Keratinocyte (primary cell): Measurements from ENCODE around the gene KIAA0040. TPM values are rescaled to one million over a fixed set of nuclear protein-coding genes. Genes with fewer than 3 reads are reported as not detected.

Experiments used
- DNase-seq: peaks from one replicate; pipeline ENCODE4 v3.0.0-alpha.2; 2011; ENCODE audit warnings: low read depth, missing footprints, low spot score
- FAIRE-seq: peaks from 2 replicates; lab custom pipeline; 2011; peaks lifted over from hg19 to GRCh38; lab: Jason Lieb, UNC
- H2AFZ ChIP-seq: 2 replicates; pipeline ENCODE4 v1.6.0; 2012; ENCODE audit warnings: low read length, control low read depth, inconsistent platforms; ENCODE audit not compliant: control insufficient read depth
- H3K27ac ChIP-seq: 2 replicates; pipeline ENCODE4 v1.5.1; 2011; ENCODE audit warnings: low read length; ENCODE audit not compliant: control insufficient read depth, insufficient read depth
- H3K27me3 ChIP-seq: 3 replicates; pipeline ENCODE4 v1.6.0; 2011; ENCODE audit warnings: low read length; ENCODE audit not compliant: control insufficient read depth, insufficient read depth; ENCODE audit errors: extremely low read depth
- H3K36me3 ChIP-seq, 2 experiments: 2 replicates in 1 of 2; 3 replicates in 1 of 2; pipeline ENCODE4 v1.5.1; 2011; ENCODE audit warnings: low read length in 2 of 2, mild to moderate bottlenecking in 1 of 2; ENCODE audit not compliant: control insufficient read depth in 2 of 2, insufficient read depth in 2 of 2; ENCODE audit errors: extremely low read depth in 1 of 2
- H3K4me1 ChIP-seq: 3 replicates; pipeline ENCODE4 v1.5.1; 2011; ENCODE audit warnings: low read length; ENCODE audit not compliant: control insufficient read depth, insufficient read depth; ENCODE audit errors: extremely low read depth
- H3K4me2 ChIP-seq: 3 replicates; pipeline ENCODE4 v1.6.0; 2011; ENCODE audit warnings: low read depth, low read length; ENCODE audit not compliant: control insufficient read depth, insufficient read depth; ENCODE audit errors: extremely low read depth
- H3K4me3 ChIP-seq, 3 experiments: fragments of 200-600 bp in 1 of 3; sonication (generic) in 1 of 3; 2 replicates in 2 of 3; 3 replicates in 1 of 3; pipeline ENCODE4 v1.5.1; 2011 to 2016; ENCODE audit warnings: low read length in 3 of 3, mild to moderate bottlenecking in 3 of 3, control low read depth in 2 of 3, inconsistent platforms in 1 of 3, low read depth in 1 of 3, mixed read lengths in 1 of 3, mixed run types in 1 of 3, moderate library complexity in 1 of 3; ENCODE audit not compliant: control insufficient read depth in 2 of 3, insufficient read depth in 2 of 3; ENCODE audit errors: extremely low read depth in 1 of 3
- H3K79me2 ChIP-seq: 2 replicates; pipeline ENCODE4 v1.6.0; 2012; ENCODE audit warnings: low read length; ENCODE audit not compliant: control insufficient read depth, insufficient read depth
- H3K9ac ChIP-seq: 3 replicates; pipeline ENCODE4 v1.6.0; 2011; ENCODE audit warnings: low read length; ENCODE audit not compliant: control insufficient read depth, insufficient read depth; ENCODE audit errors: extremely low read depth
- H3K9me1 ChIP-seq: 3 replicates; pipeline ENCODE4 v1.6.0; 2011; ENCODE audit warnings: low read length; ENCODE audit not compliant: control insufficient read depth, insufficient read depth; ENCODE audit errors: extremely low read depth
- H3K9me3 ChIP-seq: 2 replicates; pipeline ENCODE4 v1.5.1; 2012; ENCODE audit warnings: low read depth, low read length; ENCODE audit not compliant: control insufficient read depth
- H4K20me1 ChIP-seq: 3 replicates; pipeline ENCODE4 v1.6.0; 2011; ENCODE audit warnings: low read length; ENCODE audit not compliant: control insufficient read depth, insufficient read depth; ENCODE audit errors: extremely low read depth
- CTCF ChIP-seq, 3 experiments: IDR thresholded peaks in 1 of 3; conservative IDR thresholded peaks in 1 of 3; optimal IDR thresholded peaks in 1 of 3; 2 replicates in 2 of 3; 3 replicates in 1 of 3; pipeline versions ENCODE3 to v1.5.1; 2011; ENCODE audit warnings: low read length in 3 of 3, mild to moderate bottlenecking in 3 of 3, moderate library complexity in 2 of 3, control low read depth in 1 of 3, inconsistent platforms in 1 of 3; ENCODE audit not compliant: insufficient read depth in 2 of 3; ENCODE audit errors: extremely low read depth in 1 of 3
- EZH2 ChIP-seq: IDR thresholded peaks from one replicate; pipeline ENCODE4 v1.6.1; 2012; ENCODE audit warnings: inconsistent platforms, mild to moderate bottlenecking, low read length, moderate library complexity
- dilution Hi-C: fragments of 300-500 bp; cut with MboI; formaldehyde crosslinking; loops from one replicate; pipeline ENCODE4 v1.7.0; 2020; ENCODE audit warnings: low sequenced_read_pairs; ENCODE audit not compliant: extremely low pct_ligation_motif_present
- polyA plus RNA-seq, 5 experiments: library from polyadenylated mRNA; depleted of rRNA in 3 of 5; stranded (reverse) in 3 of 5; stranded (forward) in 1 of 5; unstranded in 1 of 5; fragments of >200 nt; gene quantifications; 1 replicate in 1 of 5; 2 replicates in 3 of 5; 3 replicates in 1 of 5; pipeline versions ENCODE4 v1.2.1 to v1.2.3, GENCODE V29; 2011 to 2012; ENCODE audit warnings: missing spikeins in 2 of 5, low read depth in 1 of 5, low replicate concordance in 1 of 5

KIAA0040 gene
- polyA plus RNA-seq, 1 donor (not counting 4 experiments of a cell fraction or from before 2014, with no cell fraction given): 57.9 TPM

DNA sequence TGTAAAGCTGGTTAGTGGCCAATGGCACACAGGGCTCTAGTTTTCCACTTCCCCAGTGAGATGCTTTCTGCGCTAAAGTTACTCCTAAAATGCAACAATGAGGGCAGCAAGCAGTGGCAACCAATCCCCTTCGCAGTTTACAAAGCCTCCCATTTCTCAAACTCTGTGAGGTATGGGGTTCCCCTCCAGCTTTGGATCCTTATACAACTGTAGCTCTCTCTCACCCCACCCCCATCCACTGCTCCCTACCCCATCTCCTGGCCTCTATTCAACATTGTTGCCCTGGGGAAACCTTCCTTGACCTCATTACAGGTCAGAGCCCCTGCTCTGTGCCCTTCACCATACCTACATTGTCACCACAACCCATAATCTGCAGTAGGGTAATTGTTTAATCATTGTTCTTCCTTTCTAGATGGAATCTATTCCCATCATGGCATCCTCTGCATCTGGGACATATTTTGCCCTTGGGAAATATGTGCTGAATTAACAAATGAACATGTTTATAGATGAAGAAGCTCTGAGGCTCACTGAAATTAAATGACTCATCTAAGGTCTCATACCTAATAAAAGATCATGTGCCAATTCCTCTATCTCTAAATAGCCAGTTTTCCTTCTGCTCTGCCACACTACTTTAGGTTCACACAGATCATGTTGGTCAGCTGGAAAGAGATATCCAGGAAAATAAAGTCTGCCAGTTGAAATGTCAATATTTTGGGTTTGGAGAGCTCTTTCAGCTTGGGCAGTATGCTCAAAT is 12.6 kb downstream of the KIAA0040 start:
- Histone ChIP-seq H3K36me3 (peaks cover 20 to 26% of the 10 kb centered on the region in 2 experiments), H3K9me1 (no peaks in the 10 kb centered on the region), H3K27ac (no peak overlapping the region), H2AFZ (no peak overlapping the region), H3K9me3 (no peaks in the 10 kb centered on the region), H3K79me2 (peaks cover 84% of the 10 kb centered on the region), H3K27me3 (no peaks in the 10 kb centered on the region), H3K9ac (no peak overlapping the region), H3K4me1 (peaks cover 31% of the 10 kb centered on the region), H3K4me2 (peak overlapping the region; percentile 15), H4K20me1 (no peaks in the 10 kb centered on the region), H3K4me3 (no peak overlapping the region)
- no peak for TF ChIP-seq CTCF (optimal IDR thresholded peaks at IDR 0.05 in 1 of 3, IDR thresholded peaks at IDR 0.05 in 1 of 3, conservative IDR thresholded peaks at IDR 0.05 in 1 of 3; ENCODE audit: extremely low read depth in 1 of 3, insufficient read depth in 2 of 3, low read length in 3 of 3)
- TF ChIP-seq EZH2: no peak
- DNase-seq: no peak
- dilution Hi-C loops: no loop called here
- peak; percentile 73 for FAIRE-seq

GRCh38 chr1:175178456-175178855 is 14.1 kb downstream of the KIAA0040 start:
- H3K9me1 ChIP-seq: no peaks in the 10 kb centered on the region
- no peaks in the 10 kb centered on the region for H3K27me3 ChIP-seq
- H4K20me1 ChIP-seq: no peaks in the 10 kb centered on the region
- no peak overlapping the region for H2AFZ ChIP-seq
- peaks cover 17 to 25% of the 10 kb centered on the region in 2 experiments for H3K36me3 ChIP-seq
- H3K79me2 ChIP-seq: peaks cover 77% of the 10 kb centered on the region
- H3K4me2 ChIP-seq: no peak overlapping the region
- DNase-seq: no peak
- peaks cover 46% of the 10 kb centered on the region for H3K4me1 ChIP-seq
- H3K9me3 ChIP-seq: no peaks in the 10 kb centered on the region
- H3K9ac ChIP-seq: no peak overlapping the region
- FAIRE-seq: no peak
- H3K27ac ChIP-seq: no peak overlapping the region
- no peak overlapping the region for H3K4me3 ChIP-seq
- dilution Hi-C loops: no loop called here
- TF ChIP-seq CTCF (optimal IDR thresholded peaks at IDR 0.05 in 1 of 3, IDR thresholded peaks at IDR 0.05 in 1 of 3, conservative IDR thresholded peaks at IDR 0.05 in 1 of 3; ENCODE audit: extremely low read depth in 1 of 3, insufficient read depth in 2 of 3, low read length in 3 of 3) (no peak), EZH2 (no peak)
